ENCODE results near the gene UBASH3A.

UBASH3A gene

GRCh38 chr21:42403611-42404231, at the start of gene UBASH3A:
UBASH3A (plus strand) TSS chr21:42403902; CDS start chr21:42403946, 44 bp downstream.
- no peak within 1 kb of the TSS for H3K4me3 ChIP-seq (ENCODE audit: low read depth, low read length)
- no peak for TF ChIP-seq CTCF (IDR thresholded peaks at IDR 0.05; ENCODE audit: borderline replicate concordance, insufficient read depth, low read depth, low read length)

GRCh38 chr21:42356046-42356445, 47.7 kb upstream of the UBASH3A start:
- no peak overlapping the region for H3K4me3 ChIP-seq (ENCODE audit: low read depth, low read length)
- TF ChIP-seq CTCF (IDR thresholded peaks at IDR 0.05; ENCODE audit: borderline replicate concordance, insufficient read depth, low read depth, low read length): no peak

GRCh38 chr21:42356650-42357049, 47.1 kb upstream of the UBASH3A start:
- H3K4me3 ChIP-seq (ENCODE audit: low read depth, low read length): no peak overlapping the region
- TF ChIP-seq CTCF (IDR thresholded peaks at IDR 0.05; ENCODE audit: borderline replicate concordance, insufficient read depth, low read depth, low read length): no peak

- H3K4me3 ChIP-seq (ENCODE audit: low read depth, low read length): no peak overlapping the region
- TF ChIP-seq CTCF (IDR thresholded peaks at IDR 0.05; ENCODE audit: borderline replicate concordance, insufficient read depth, low read depth, low read length): no peak
These were observed 46.4 kb upstream of the UBASH3A start for GRCh38 chr21:42357307-42357706.

GRCh38 chr21:42358261-42358660, 45.4 kb upstream of the UBASH3A start:
- TF ChIP-seq CTCF (IDR thresholded peaks at IDR 0.05; ENCODE audit: borderline replicate concordance, insufficient read depth, low read depth, low read length): no peak
- no peak overlapping the region for H3K4me3 ChIP-seq (ENCODE audit: low read depth, low read length)

- H3K4me3 ChIP-seq (ENCODE audit: low read depth, low read length): no peak overlapping the region
- TF ChIP-seq CTCF (IDR thresholded peaks at IDR 0.05; ENCODE audit: borderline replicate concordance, insufficient read depth, low read depth, low read length): no peak
These were observed 44.8 kb upstream of the UBASH3A start for GRCh38 chr21:42358937-42359336.

GRCh38 chr21:42360317-42360716, 43.4 kb upstream of the UBASH3A start:
- H3K4me3 ChIP-seq (ENCODE audit: low read depth, low read length): no peak overlapping the region
- TF ChIP-seq CTCF (IDR thresholded peaks at IDR 0.05; ENCODE audit: borderline replicate concordance, insufficient read depth, low read depth, low read length): peak; percentile 20; the same call in 1 of the 2 replicates
